ENCODE data around the gene E2F1.

Gene E2F1

DNA sequence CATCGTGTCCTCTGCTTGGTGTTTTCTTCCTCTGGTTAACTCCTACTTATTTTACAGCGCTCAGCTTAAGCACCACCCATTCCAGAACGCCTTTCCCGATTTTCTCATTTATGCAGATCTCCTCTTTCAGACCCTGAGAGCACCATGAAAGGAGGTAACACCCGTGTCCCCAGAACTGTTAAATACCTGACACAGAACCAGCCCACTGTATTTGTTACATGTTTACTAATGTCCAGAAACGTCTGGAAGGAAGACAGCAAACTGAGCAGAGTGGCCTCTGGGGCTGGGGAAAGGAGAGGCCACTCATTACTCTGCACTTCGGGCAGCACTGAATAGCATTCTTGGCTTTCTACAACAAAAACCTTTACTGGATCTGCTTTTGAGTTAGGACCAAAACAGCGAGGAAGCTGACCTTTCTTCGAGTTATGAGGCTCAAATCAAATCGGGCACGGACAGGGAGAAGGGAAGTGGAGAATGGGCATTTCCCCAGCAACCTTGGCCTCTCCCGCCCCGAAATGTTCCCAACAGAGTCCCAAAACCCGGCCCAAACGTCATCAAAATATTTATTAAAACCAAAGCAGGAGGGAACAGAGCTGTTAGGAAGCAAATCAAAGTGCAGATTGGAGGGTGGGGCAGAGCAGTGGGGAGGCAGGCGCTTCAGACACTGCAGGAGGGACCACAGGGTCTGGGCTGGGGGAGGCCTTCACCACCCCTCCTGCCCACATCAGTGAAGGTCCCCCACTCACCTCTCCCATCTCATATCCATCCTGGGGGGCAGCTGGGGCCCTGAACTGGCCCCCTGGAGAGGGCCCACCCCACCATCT is 10.8 kb downstream of the E2F1 start:
- TF ChIP-seq, protein P1, sequence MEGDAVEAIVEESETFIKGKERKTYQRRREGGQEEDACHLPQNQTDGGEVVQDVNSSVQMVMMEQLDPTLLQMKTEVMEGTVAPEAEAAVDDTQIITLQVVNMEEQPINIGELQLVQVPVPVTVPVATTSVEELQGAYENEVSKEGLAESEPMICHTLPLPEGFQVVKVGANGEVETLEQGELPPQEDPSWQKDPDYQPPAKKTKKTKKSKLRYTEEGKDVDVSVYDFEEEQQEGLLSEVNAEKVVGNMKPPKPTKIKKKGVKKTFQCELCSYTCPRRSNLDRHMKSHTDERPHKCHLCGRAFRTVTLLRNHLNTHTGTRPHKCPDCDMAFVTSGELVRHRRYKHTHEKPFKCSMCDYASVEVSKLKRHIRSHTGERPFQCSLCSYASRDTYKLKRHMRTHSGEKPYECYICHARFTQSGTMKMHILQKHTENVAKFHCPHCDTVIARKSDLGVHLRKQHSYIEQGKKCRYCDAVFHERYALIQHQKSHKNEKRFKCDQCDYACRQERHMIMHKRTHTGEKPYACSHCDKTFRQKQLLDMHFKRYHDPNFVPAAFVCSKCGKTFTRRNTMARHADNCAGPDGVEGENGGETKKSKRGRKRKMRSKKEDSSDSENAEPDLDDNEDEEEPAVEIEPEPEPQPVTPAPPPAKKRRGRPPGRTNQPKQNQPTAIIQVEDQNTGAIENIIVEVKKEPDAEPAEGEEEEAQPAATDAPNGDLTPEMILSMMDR (conservative IDR thresholded peaks at IDR 0.05), result no peak
- H3K27ac ChIP-seq, result peak overlapping the region; percentile 98

- TF ChIP-seq, protein P1 (conservative IDR thresholded peaks at IDR 0.05), result peak; percentile 17; the same call in 1 of the 2 replicates
- H3K27ac ChIP-seq, result peak within 1 kb of the TSS; percentile 98
Measured at GRCh38 chr20:33674294-33675135, 11.7 kb downstream of the E2F1 start, which contains the start of gene NECAB3. NECAB3 (minus strand) TSS chr20:33674428; CDS start chr20:33674352, 76 bp downstream.

- peak overlapping the region; percentile 98 for H3K27ac ChIP-seq
- TF ChIP-seq, protein P1 (conservative IDR thresholded peaks at IDR 0.05), result no peak
Measured at GRCh38 chr20:33673410-33674293, 12.5 kb downstream of the E2F1 start.

- peak overlapping the region; percentile 98 for H3K27ac ChIP-seq
- TF ChIP-seq, protein P1 (conservative IDR thresholded peaks at IDR 0.05), result no peak
Measured at GRCh38 chr20:33673114-33673409, 13.1 kb downstream of the E2F1 start.

DNA sequence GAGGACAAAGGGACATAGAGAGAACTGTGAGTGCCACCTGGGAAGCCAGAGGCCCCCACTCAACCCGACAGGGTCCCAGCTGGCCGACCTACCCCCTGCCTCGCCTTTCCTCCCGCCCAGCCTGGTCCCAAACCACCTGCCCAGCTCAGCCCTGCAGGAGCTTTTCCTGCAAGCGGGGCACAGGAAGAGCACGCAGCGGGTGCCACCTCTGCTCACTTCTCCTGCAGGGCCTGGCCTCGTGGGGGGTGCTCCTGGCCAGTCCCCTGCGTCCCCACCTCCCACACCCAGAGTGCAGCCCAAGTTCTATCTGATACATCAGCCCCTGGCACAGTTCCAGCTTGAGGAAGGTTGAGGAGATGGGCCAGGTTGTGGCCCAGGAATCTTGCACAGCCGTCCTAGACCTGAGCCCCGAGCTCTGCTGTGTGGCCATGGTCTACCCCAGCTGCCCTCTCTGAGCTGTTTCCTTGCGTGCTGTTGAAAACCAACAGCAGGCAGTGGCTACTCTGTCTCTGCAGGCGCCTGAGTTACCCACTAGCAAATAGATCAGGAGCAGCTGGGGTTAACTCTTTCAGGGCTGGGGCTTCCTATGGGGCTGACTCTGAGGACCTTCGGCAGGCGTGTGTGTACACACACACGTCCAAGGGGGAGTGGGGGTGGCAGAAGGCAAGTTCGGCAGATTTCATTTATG is 13.6 kb downstream of the E2F1 start:
- peak overlapping the region; percentile 98 for H3K27ac ChIP-seq
- TF ChIP-seq, protein P1 (conservative IDR thresholded peaks at IDR 0.05), result no peak

DNA sequence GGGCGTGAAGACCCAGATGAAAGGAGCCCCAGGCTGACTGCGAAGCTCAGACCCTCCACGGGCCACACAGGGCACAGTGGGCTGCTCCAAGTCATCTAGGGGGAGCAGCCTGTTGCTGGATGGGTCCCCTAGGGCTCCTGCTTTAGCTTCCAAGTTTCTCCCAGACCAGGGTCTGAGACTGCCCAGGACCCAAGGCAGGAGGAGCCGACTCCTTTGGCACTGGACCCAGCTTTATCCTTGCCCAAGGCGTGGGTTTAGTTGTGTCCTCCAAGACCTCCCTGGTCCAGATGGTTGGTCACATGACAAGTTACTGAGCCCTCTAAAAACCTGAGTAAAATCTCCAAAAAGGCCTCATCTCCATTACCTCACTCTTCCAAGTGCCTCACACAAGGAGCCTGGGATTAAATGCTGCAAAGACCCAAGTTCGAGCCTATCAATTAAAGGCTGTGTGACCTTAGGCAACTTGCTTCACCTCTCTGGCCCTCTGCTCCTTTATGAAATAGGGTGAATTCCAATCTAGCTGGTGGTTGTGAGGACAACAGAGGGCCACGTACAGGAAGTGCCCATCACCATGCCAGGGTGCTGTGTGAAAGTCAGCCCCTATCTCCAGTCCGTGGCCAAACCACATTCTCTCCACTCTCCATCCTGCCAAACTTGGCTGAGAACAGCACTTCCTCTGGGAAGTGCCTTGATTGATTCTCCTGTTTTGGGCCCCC is 14.5 kb downstream of the E2F1 start:
- H3K27ac ChIP-seq, result peak overlapping the region; percentile 98
- TF ChIP-seq, protein P1 (conservative IDR thresholded peaks at IDR 0.05), result no peak

Data from VCaP (cell line).